ENCODE results near the gene CSF2RB. TPM values are rescaled to one million over a fixed set of nuclear protein-coding genes. Genes with fewer than 3 reads are reported as not detected.

The CSF2RB gene
- total RNA-seq, 1 experiment from 2014 or later, result not detected

DNA sequence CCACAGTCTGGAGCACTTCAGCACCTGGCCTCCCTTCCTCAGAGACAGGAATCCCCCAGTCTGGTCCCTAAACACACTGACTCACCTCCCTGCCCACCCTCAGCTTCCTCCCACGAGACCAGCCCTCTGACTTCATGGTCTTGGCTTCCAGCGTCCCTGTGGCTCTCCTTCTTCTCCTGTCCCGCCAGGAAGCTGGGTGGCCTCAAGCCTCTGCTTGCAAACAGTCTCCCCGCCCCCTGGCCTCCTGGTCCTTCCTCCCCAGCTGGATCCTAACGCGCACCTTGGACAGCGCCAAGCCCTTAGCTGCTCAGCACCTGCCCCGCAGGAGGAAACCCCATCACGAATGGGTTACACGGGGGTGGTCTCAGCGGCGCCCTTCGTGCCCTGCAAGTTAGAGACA, 48.1 kb upstream of the CSF2RB start:
- H4K5ac ChIP-seq (ENCODE audit: insufficient read length, low read depth, low read length), result no peak overlapping the region
- no peak overlapping the region for H3K4ac ChIP-seq (ENCODE audit: low read depth, low read length)
- no peak overlapping the region for H2AK5ac ChIP-seq (ENCODE audit: insufficient read length, low read length)
- no peaks in the 10 kb centered on the region; the same call in 1 of the 2 replicates for H3K27me3 ChIP-seq (ENCODE audit: insufficient read depth, low read length)
- H3K79me2 ChIP-seq (ENCODE audit: insufficient read depth, low read length), result no peaks in the 10 kb centered on the region
- no peak overlapping the region for H3K23ac ChIP-seq (ENCODE audit: insufficient read length, low read depth, low read length)
- Mint-ChIP-seq H3K4me1 (peaks cover 5 to 8% of the 10 kb centered on the region in 2 experiments; a peak in 3 of 4 replicates), H3K27ac (peak overlapping the region in 1 of 3 experiments; percentile 27; a peak in 1 of 7 replicates), H3K4me3 (no peak overlapping the region), H3K36me3 (ENCODE audit: insufficient read depth in 1 of 3, low read depth in 3 of 3) (no peaks in the 10 kb centered on the region), H3K9me3 (no peaks in the 10 kb centered on the region), H3K27me3 (ENCODE audit: low read depth) (peaks cover 44% of the 10 kb centered on the region)
- H4K20me1 ChIP-seq (ENCODE audit: control insufficient read depth, insufficient read depth, insufficient read length), result no peaks in the 10 kb centered on the region
- no peak overlapping the region for H2BK20ac ChIP-seq (ENCODE audit: low read depth, low read length, poor library complexity, severe bottlenecking)
- H3K23me2 ChIP-seq (ENCODE audit: insufficient read length, low read depth, low read length, poor library complexity, severe bottlenecking), result no peaks in the 10 kb centered on the region
- H3K9me3 ChIP-seq (ENCODE audit: control insufficient read depth, low read depth, low read length), result no peaks in the 10 kb centered on the region
- no peak overlapping the region for H3T11ph ChIP-seq (ENCODE audit: low read length)
- H2BK12ac ChIP-seq (ENCODE audit: insufficient read length, low read depth, low read length), result no peak overlapping the region
- no peak overlapping the region for H2BK5ac ChIP-seq (ENCODE audit: insufficient read length, low read length)
- no peaks in the 10 kb centered on the region for H3K4me1 ChIP-seq (ENCODE audit: insufficient read depth, low read length)
- DNase-seq, result peak; percentile 66
- H3K56ac ChIP-seq (ENCODE audit: insufficient read length, low read depth, low read length), result no peak overlapping the region
- no peak overlapping the region for H3K9ac ChIP-seq (ENCODE audit: extremely low read depth, insufficient read length, low read length)
- TF ChIP-seq, protein P1, sequence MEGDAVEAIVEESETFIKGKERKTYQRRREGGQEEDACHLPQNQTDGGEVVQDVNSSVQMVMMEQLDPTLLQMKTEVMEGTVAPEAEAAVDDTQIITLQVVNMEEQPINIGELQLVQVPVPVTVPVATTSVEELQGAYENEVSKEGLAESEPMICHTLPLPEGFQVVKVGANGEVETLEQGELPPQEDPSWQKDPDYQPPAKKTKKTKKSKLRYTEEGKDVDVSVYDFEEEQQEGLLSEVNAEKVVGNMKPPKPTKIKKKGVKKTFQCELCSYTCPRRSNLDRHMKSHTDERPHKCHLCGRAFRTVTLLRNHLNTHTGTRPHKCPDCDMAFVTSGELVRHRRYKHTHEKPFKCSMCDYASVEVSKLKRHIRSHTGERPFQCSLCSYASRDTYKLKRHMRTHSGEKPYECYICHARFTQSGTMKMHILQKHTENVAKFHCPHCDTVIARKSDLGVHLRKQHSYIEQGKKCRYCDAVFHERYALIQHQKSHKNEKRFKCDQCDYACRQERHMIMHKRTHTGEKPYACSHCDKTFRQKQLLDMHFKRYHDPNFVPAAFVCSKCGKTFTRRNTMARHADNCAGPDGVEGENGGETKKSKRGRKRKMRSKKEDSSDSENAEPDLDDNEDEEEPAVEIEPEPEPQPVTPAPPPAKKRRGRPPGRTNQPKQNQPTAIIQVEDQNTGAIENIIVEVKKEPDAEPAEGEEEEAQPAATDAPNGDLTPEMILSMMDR (conservative IDR thresholded peaks at IDR 0.05), result no peak
- no peak overlapping the region for H3K4me2 ChIP-seq (ENCODE audit: insufficient read depth, insufficient read length, low read length)
- H2AFZ ChIP-seq (ENCODE audit: low read length), result no peak overlapping the region
- no peak overlapping the region for H4K8ac ChIP-seq (replicated peaks; ENCODE audit: insufficient read length, low read depth, low read length)
- H3K18ac ChIP-seq (ENCODE audit: insufficient read length, low read depth, low read length), result no peak overlapping the region
- no peaks in the 10 kb centered on the region for H3K79me1 ChIP-seq (ENCODE audit: insufficient read depth, low read depth, low read length, poor library complexity, severe bottlenecking)
- no peak overlapping the region for H3K27ac ChIP-seq (ENCODE audit: insufficient read length, low read depth, low read length)
- no peak overlapping the region for H3K14ac ChIP-seq (ENCODE audit: insufficient read depth, low read length)
- H2BK120ac ChIP-seq (ENCODE audit: low read depth, low read length, poor library complexity, severe bottlenecking), result no peak overlapping the region
- no peak overlapping the region for H4K91ac ChIP-seq (ENCODE audit: insufficient read length, low read depth, low read length)
- WGBS (ENCODE audit: extremely low coverage, insufficient read length, low lambda C conversion rate), result no CpG with 5 or more reads among the region's 13 CpGs
- H2BK15ac ChIP-seq (ENCODE audit: low read depth, low read length), result no peak overlapping the region
